ENCODE data around the gene PDE4B.

Gene PDE4B

DNA sequence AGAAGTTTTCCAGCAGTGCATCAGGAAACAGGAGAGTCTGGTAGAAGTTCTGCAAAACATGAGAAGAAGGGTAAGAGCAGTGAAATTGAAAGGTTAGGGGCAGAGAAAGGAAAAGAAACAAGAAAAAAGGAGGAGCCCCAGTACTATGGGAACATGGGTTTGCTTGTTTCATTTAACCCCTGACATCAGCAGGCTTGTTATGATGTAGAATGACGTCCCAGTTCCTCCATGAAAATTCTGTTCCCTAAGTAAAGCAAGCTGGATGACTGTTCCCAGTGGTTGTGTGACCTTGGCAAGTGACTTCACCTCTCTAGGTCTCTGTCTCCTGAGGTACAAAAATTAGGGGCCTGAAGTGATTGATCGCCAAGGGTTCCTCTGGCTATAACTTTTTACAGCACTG, 472.6 kb downstream of the PDE4B start:
- Histone ChIP-seq H2AFZ (no peak overlapping the region), H3K9me3 (ENCODE audit: control insufficient read depth, low read length) (no peaks in the 10 kb centered on the region), H3K79me2 (no peaks in the 10 kb centered on the region), H3K9ac (no peak overlapping the region), H3K4me2 (ENCODE audit: low read length) (no peak overlapping the region), H3K36me3 (ENCODE audit: control insufficient read depth, insufficient read depth, low read length) (no peaks in the 10 kb centered on the region), H3K4me1 (no peaks in the 10 kb centered on the region), H3K27ac (no peak overlapping the region), H3K27me3 (ENCODE audit: control insufficient read depth, insufficient read depth, low read length) (no peaks in the 10 kb centered on the region), H3K4me3 (ENCODE audit: low read depth, low read length) (no peak overlapping the region)
- TF ChIP-seq, protein P1, sequence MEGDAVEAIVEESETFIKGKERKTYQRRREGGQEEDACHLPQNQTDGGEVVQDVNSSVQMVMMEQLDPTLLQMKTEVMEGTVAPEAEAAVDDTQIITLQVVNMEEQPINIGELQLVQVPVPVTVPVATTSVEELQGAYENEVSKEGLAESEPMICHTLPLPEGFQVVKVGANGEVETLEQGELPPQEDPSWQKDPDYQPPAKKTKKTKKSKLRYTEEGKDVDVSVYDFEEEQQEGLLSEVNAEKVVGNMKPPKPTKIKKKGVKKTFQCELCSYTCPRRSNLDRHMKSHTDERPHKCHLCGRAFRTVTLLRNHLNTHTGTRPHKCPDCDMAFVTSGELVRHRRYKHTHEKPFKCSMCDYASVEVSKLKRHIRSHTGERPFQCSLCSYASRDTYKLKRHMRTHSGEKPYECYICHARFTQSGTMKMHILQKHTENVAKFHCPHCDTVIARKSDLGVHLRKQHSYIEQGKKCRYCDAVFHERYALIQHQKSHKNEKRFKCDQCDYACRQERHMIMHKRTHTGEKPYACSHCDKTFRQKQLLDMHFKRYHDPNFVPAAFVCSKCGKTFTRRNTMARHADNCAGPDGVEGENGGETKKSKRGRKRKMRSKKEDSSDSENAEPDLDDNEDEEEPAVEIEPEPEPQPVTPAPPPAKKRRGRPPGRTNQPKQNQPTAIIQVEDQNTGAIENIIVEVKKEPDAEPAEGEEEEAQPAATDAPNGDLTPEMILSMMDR (IDR thresholded peaks at IDR 0.05) = no peak

DNA sequence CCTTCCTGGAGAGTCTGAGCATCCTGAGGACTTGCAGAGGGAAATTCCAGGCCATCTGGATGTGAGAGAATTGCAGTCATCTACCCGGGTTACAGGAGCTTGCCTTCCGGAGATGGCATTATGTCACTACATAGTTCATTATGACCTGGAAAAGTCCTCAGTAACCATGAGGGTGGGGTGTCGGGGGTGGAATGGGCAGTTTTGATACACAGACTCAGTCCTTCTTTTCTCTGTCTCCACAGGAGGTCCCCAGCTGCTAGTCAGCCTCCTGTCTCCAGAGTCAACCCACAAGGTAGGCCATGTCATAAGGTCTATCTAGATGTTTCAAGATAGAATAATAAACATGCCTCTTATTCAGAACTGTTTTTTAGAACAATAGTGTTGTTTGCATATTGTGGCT, 473.1 kb downstream of the PDE4B start:
- Histone ChIP-seq H3K27ac (no peak overlapping the region), H3K4me1 (no peaks in the 10 kb centered on the region), H3K9ac (no peak overlapping the region), H2AFZ (no peak overlapping the region), H3K9me3 (ENCODE audit: control insufficient read depth, low read length) (no peaks in the 10 kb centered on the region), H3K4me3 (ENCODE audit: low read depth, low read length) (no peak overlapping the region), H3K4me2 (ENCODE audit: low read length) (no peak overlapping the region), H3K27me3 (ENCODE audit: control insufficient read depth, insufficient read depth, low read length) (no peaks in the 10 kb centered on the region), H3K79me2 (no peaks in the 10 kb centered on the region), H3K36me3 (ENCODE audit: control insufficient read depth, insufficient read depth, low read length) (no peaks in the 10 kb centered on the region)
- TF ChIP-seq, protein P1 (IDR thresholded peaks at IDR 0.05) = no peak

DNA sequence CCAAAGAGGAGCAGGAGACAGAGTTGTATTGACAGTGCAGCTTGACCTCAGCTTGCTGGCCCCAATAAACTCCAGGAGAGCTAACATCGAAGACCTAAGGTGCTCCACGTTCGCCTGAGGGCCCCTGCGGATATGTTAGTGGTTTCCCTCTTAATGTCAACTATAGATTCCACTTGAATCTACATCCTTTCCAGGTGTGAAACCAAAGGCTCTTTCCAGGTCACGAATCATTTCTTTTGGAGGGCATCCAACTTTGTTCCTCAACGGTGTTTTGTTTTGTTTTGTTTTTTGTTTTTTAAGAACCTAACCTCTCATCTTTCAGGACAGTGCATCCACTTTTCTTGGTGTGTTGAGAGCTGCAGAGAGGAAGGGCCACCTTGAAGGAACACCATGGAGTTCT, 473.7 kb downstream of the PDE4B start:
- no peak overlapping the region for H3K9ac ChIP-seq
- H3K36me3 ChIP-seq (ENCODE audit: control insufficient read depth, insufficient read depth, low read length) = no peaks in the 10 kb centered on the region
- no peak overlapping the region for H3K27ac ChIP-seq
- no peaks in the 10 kb centered on the region for H3K79me2 ChIP-seq
- no peak overlapping the region for H3K4me2 ChIP-seq (ENCODE audit: low read length)
- TF ChIP-seq, protein P1 (IDR thresholded peaks at IDR 0.05) = no peak
- no peaks in the 10 kb centered on the region for H3K27me3 ChIP-seq (ENCODE audit: control insufficient read depth, insufficient read depth, low read length)
- H2AFZ ChIP-seq = no peak overlapping the region
- no peaks in the 10 kb centered on the region for H3K9me3 ChIP-seq (ENCODE audit: control insufficient read depth, low read length)
- H3K4me1 ChIP-seq = no peaks in the 10 kb centered on the region
- H3K4me3 ChIP-seq (ENCODE audit: low read depth, low read length) = no peak overlapping the region

DNA sequence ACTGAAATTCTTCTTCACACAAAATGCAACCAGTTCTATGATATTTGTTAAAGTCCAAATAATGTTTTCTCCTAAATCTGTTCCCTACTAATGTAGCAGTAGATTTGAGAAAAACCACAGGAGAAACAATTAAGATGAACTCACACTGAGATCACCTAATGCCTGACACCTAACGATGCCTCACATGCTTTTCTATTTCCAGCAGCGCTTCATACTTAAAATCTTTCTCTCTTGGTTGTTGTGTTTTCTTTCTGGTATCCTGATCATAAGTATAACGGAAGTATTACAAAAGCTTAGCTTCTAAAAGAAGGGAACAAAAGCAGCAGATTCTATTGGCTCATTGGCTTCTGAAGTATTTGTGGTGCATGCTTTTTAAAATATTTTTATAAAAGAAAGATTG, 474.1 kb downstream of the PDE4B start:
- H3K9ac ChIP-seq = no peak overlapping the region
- no peaks in the 10 kb centered on the region for H3K79me2 ChIP-seq
- no peaks in the 10 kb centered on the region for H3K27me3 ChIP-seq (ENCODE audit: control insufficient read depth, insufficient read depth, low read length)
- H3K36me3 ChIP-seq (ENCODE audit: control insufficient read depth, insufficient read depth, low read length) = no peaks in the 10 kb centered on the region
- H3K27ac ChIP-seq = no peak overlapping the region
- H3K9me3 ChIP-seq (ENCODE audit: control insufficient read depth, low read length) = no peaks in the 10 kb centered on the region
- no peaks in the 10 kb centered on the region for H3K4me1 ChIP-seq
- H3K4me3 ChIP-seq (ENCODE audit: low read depth, low read length) = no peak overlapping the region
- TF ChIP-seq, protein P1 (IDR thresholded peaks at IDR 0.05) = no peak
- H3K4me2 ChIP-seq (ENCODE audit: low read length) = no peak overlapping the region
- H2AFZ ChIP-seq = no peak overlapping the region

DNA sequence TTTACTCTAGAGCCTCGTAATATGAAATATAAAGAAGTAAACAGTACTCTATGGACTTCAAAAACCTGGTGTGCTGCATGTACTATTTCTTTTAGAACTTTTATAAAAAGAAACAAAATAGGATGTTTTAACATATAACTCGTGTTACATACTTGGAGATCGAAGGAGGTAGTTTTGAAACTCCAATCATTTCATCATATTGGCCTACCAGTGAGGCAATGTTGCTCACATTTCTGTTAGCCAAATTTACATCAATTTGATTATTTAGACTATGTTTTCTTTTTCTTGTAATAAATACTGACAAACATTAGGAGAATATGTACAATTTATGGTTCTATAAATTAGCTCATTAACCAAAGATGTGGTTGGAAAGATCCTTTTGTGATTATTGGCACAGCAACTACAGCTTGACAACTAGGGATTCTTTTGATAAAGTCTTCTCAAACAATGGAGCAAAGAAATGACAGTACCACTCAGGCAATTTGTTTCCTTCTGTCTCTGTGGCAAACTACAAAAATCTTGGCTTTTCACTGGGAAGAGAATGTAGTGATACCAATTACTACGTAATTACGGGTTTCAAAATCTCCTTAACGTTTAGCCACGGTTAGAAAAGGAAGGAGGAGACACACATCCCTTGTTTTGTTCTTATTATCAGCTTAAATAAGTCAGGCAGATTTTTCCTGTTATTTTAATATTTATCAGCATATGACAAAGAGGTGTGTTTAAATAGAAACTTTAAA, 474.7 kb downstream of the PDE4B start:
- no peak overlapping the region for H3K9ac ChIP-seq
- no peak overlapping the region for H2AFZ ChIP-seq
- no peak overlapping the region for H3K27ac ChIP-seq
- no peaks in the 10 kb centered on the region for H3K27me3 ChIP-seq (ENCODE audit: control insufficient read depth, insufficient read depth, low read length)
- H3K36me3 ChIP-seq (ENCODE audit: control insufficient read depth, insufficient read depth, low read length) = no peaks in the 10 kb centered on the region
- no peak overlapping the region for H3K4me3 ChIP-seq (ENCODE audit: low read depth, low read length)
- TF ChIP-seq, protein P1 (IDR thresholded peaks at IDR 0.05) = no peak
- H3K4me2 ChIP-seq (ENCODE audit: low read length) = no peak overlapping the region
- no peaks in the 10 kb centered on the region for H3K9me3 ChIP-seq (ENCODE audit: control insufficient read depth, low read length)
- no peaks in the 10 kb centered on the region for H3K79me2 ChIP-seq
- no peaks in the 10 kb centered on the region for H3K4me1 ChIP-seq

Data from parathyroid adenoma (tissue), 2 donors.